A673 (cell line): ENCODE data around the gene SECTM1. TPM values are rescaled to one million over a fixed set of nuclear protein-coding genes. Genes with fewer than 3 reads are reported as not detected.

ENCODE experiments used
- BruUV-seq: library from RNA; stranded (reverse); fragments of 400-500 nt; replicated peaks from 2 replicates; lab custom pipeline; 2021; lab: Mats Ljungman, UMichigan
- CTCF ChIA-PET: fragments of 300-600 bp; sonication (Branson Sonifier 250); formaldehyde crosslinking; loops from one replicate; lab custom pipeline; 2022; ENCODE audit warnings: antibody characterized with exemption; lab: Charles Lee
- POLR2A ChIA-PET: fragments of 300-600 bp; sonication (Branson Sonifier 250); formaldehyde crosslinking; loops from one replicate; lab custom pipeline; 2022; ENCODE audit warnings: antibody characterized with exemption; ENCODE audit not compliant: low non-redundant PET; lab: Charles Lee
- DNase-seq: peaks from one replicate; pipeline ENCODE4 v3.0.0-alpha.2; 2015; ENCODE audit warnings: low spot score
- H3K27ac ChIP-seq: fragments of 200-600 bp; sonication (generic); 2 replicates; pipeline ENCODE4 v1.5.1; 2016; ENCODE audit warnings: mixed run types, low read depth, mild to moderate bottlenecking, mixed read lengths, antibody characterized with exemption, low read length; ENCODE audit not compliant: poor library complexity, severe bottlenecking
- H3K27me3 ChIP-seq: fragments of 200-600 bp; sonication (generic); replicated peaks from 2 replicates; pipeline ENCODE4 v1.6.1; 2017; ENCODE audit warnings: mixed run types, low read depth, mild to moderate bottlenecking, mixed read lengths, antibody characterized with exemption, low read length; ENCODE audit not compliant: insufficient read depth, poor library complexity
- H3K36me3 ChIP-seq: fragments of 200-600 bp; sonication (generic); 2 replicates; pipeline ENCODE4 v1.6.1; 2016; ENCODE audit warnings: mixed run types, mild to moderate bottlenecking, mixed read lengths, antibody characterized with exemption, low read length; ENCODE audit not compliant: insufficient read depth, poor library complexity, severe bottlenecking
- H3K4me1 ChIP-seq: fragments of 200-600 bp; sonication (generic); 2 replicates; pipeline ENCODE4 v1.6.1; 2017; ENCODE audit warnings: mixed run types, mild to moderate bottlenecking, mixed read lengths, antibody characterized with exemption, low read length; ENCODE audit not compliant: insufficient read depth, poor library complexity, severe bottlenecking
- H3K4me3 ChIP-seq: fragments of 200-600 bp; sonication (generic); 2 replicates; pipeline ENCODE4 v1.5.1; 2016; ENCODE audit warnings: low read depth, mixed run types, mild to moderate bottlenecking, mixed read lengths, low read length; ENCODE audit not compliant: poor library complexity, severe bottlenecking
- H3K9me3 ChIP-seq: fragments of 200-600 bp; sonication (generic); 2 replicates; pipeline ENCODE4 v1.6.1; 2016; ENCODE audit warnings: mixed run types, low read depth, mild to moderate bottlenecking, mixed read lengths, antibody characterized with exemption, low read length; ENCODE audit not compliant: poor library complexity, severe bottlenecking
- EZH2 ChIP-seq: fragments of 200-600 bp; sonication (generic); IDR thresholded peaks from 2 replicates; pipeline ENCODE4 v1.6.1; 2017; ENCODE audit warnings: borderline replicate concordance, low read depth, mild to moderate bottlenecking, mixed read lengths, antibody characterized with exemption, low read length; ENCODE audit not compliant: poor library complexity, severe bottlenecking
- intact Hi-C: fragments of 100-400 bp; cut with micrococcal nuclease; formaldehyde crosslinking; loops from one replicate; pipeline ENCODE4 v1.10.0; 2022; ENCODE audit not compliant: unreplicated experiment
- total RNA-seq: library from RNA; stranded (reverse); gene quantifications from 2 replicates; pipeline ENCODE4 v1.2.3, GENCODE V29; 2021
- TF ChIP-seq, protein P1 (sequence below): fragments of 300-800, 200-600 bp; sonication (generic); conservative IDR thresholded peaks from 2 replicates; pipeline ENCODE4 v1.5.1; 2017; ENCODE audit warnings: low read depth, mild to moderate bottlenecking, antibody characterized with exemption, low read length, moderate library complexity, mixed read lengths

Gene SECTM1
- total RNA-seq, 1 experiment from 2014 or later, result 1.4 TPM

DNA sequence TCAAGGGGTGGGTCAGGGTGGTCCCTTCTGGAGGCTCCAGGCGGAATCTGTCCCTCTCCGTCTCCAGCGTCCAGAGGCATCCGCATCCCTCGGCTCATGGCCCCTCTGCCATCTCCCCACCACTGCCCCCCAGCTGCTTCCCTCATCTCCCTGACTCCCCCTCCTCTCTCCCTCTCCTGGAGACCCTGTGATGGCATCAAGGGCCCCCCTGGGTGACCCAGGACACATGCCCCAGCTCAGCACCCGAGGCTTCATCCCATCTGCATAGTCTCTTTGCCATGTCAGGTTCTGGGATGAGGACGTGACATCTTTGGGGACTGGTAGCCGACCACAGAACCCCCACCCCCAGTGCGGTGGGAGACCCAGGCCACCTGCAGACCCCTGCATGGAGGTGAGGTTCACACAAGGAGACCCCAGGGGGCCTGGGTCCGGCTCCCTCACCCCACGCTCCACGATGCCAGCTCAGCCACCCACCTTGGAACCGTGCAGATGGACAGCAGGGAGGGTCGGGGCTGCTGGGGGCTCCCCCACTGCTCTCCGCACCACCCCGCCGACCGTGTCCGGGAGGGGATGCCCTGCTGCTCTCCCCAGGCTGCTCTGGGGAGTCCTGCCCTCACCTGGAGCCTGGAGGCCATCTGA, 3.8 kb downstream of the SECTM1 start:
- no peaks in the 10 kb centered on the region for H3K36me3 ChIP-seq
- H3K27ac ChIP-seq, result no peak overlapping the region
- CTCF ChIA-PET, result no interaction called here
- intact Hi-C loops, result no loop called here
- H3K4me3 ChIP-seq, result no peak overlapping the region
- no peaks in the 10 kb centered on the region for H3K27me3 ChIP-seq
- POLR2A ChIA-PET, result no interaction called here
- no peaks in the 10 kb centered on the region for H3K9me3 ChIP-seq
- peaks cover 40% of the 10 kb centered on the region for H3K4me1 ChIP-seq
- no peak for DNase-seq
- BruUV-seq, result no TSS peak
- TF ChIP-seq, protein P1, sequence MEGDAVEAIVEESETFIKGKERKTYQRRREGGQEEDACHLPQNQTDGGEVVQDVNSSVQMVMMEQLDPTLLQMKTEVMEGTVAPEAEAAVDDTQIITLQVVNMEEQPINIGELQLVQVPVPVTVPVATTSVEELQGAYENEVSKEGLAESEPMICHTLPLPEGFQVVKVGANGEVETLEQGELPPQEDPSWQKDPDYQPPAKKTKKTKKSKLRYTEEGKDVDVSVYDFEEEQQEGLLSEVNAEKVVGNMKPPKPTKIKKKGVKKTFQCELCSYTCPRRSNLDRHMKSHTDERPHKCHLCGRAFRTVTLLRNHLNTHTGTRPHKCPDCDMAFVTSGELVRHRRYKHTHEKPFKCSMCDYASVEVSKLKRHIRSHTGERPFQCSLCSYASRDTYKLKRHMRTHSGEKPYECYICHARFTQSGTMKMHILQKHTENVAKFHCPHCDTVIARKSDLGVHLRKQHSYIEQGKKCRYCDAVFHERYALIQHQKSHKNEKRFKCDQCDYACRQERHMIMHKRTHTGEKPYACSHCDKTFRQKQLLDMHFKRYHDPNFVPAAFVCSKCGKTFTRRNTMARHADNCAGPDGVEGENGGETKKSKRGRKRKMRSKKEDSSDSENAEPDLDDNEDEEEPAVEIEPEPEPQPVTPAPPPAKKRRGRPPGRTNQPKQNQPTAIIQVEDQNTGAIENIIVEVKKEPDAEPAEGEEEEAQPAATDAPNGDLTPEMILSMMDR, result no peak
- no peak for TF ChIP-seq EZH2

DNA sequence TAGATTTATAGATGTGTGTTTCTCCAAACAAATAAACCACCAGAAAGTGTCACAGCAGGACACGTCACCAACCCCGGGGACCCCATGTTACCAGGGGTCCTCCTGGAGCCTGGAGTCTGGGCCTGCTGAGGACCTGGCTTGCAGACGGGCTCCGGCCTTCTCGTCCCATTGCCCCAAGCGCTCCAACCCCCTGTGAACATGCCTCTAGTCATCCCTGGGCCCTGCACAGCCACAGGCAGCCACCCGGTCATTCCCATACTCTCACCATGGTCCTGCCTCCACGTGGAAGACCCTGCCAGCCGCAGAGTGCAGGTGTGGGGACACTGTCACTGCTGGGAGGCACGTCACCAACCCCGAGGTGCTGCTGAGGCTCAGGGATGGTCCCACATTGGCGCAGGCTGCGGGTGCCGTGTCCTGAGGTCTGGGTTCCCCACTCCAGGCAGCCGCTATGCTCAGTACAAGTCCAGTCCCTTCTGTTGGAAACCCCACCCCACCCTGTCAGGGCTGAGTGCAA, 4.5 kb downstream of the SECTM1 start:
- intact Hi-C loops, result no loop called here
- BruUV-seq, result no TSS peak
- no peaks in the 10 kb centered on the region for H3K9me3 ChIP-seq
- H3K27me3 ChIP-seq, result no peaks in the 10 kb centered on the region
- POLR2A ChIA-PET, result no interaction called here
- TF ChIP-seq EZH2, result no peak
- TF ChIP-seq, protein P1, result no peak
- H3K27ac ChIP-seq, result no peak overlapping the region
- H3K4me1 ChIP-seq, result peaks cover 33% of the 10 kb centered on the region
- no peaks in the 10 kb centered on the region for H3K36me3 ChIP-seq
- no peak for DNase-seq
- H3K4me3 ChIP-seq, result no peak overlapping the region
- CTCF ChIA-PET, result no interaction called here

DNA sequence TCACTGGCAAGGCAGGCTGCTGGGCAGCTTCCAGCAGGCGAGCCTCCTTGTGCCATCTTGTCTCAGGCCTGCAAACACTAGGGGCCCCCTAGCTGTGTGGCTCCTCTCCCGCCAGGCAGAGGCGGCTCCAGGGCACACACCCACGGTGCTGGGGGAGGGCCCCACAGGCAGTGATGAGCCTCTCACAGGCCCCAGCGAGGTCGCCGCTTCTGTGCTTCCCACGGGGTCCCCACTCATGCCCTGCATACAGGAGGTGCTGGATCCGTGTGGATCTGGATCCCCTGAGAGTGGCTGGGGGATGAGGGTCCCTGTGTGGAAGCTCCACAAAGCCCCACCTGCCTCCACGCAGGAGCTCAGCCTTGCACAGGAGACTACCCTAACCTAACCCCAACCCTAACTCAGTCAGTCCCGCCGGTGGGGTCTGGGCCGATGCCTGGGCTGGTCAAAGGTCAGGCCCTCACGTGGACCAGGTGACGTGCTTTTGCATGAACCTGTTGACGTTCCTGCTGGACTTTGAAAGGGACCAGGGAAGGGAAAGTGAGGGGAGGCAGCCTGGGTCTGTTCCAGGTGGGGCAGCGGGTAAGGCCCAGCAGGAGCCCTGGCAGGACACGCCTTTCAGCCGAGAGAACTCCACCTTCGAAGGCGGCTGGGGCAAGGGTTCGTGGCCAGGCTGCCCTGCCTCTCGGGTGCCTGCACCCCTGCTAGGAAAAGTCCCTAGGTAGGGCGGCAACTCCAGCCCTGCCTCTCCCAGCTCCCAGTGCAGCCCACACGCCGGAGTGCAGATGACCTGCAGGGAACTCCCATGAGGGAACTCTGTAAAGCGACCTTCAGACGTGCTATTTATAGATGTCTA, 5.2 kb downstream of the SECTM1 start:
- H3K4me3 ChIP-seq, result no peak overlapping the region
- ChIA-PET POLR2A (no interaction called here), CTCF (no interaction called here)
- H3K27ac ChIP-seq, result no peak overlapping the region
- no peaks in the 10 kb centered on the region for H3K9me3 ChIP-seq
- H3K36me3 ChIP-seq, result no peaks in the 10 kb centered on the region
- H3K4me1 ChIP-seq, result peaks cover 28% of the 10 kb centered on the region
- no TSS peak for BruUV-seq
- intact Hi-C loops, result no loop called here
- no peak for DNase-seq
- H3K27me3 ChIP-seq, result no peaks in the 10 kb centered on the region
- TF ChIP-seq, protein P1, result no peak
- no peak for TF ChIP-seq EZH2
